ENCODE measurements around the gene JAK1. TPM values are rescaled to one million over a fixed set of nuclear protein-coding genes. Genes with fewer than 3 reads are reported as not detected.

The JAK1 gene
- total RNA-seq, 1 experiment from 2014 or later, result 44.1 TPM

DNA sequence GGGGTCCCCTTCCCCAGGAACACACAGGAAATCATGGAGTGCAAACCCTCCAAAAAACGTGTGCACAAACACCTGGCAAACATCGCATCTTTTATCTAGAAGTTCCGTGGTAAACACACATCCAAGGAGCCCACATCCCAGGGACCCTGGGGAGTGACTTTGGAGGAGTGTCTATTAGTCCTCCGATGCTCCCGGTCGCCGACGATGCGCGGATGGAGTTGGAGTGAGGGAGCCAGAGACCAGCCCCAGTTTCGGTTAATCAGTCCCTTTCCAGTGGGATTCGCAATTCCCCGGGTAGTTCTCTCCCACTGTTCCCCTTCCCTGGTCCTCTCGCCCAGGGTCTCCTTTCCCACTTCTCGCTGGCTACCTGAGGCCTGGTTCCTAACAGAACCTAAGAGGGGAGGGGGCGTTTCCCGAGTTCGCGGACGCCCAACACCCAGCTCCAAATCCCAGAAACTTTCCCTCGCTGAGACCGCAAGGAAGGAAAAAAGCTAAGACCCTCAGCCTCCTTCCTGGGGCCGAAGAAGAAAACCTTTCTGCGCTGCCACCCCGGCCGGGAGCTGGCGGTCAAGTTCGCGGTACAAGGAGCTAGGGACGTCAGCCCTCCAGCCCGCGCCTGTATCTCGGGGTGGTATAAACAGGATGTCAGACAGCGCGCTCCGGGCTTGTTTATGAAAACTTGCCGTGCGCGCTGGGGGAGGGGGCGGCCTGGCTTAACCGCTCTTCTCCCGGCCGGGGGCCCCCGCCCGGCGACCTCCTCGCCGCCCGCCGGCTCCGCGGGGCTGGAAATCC, 787 bp downstream of the JAK1 start:
- CTCF ChIA-PET, result interaction anchor here (1.5 kb wide), 1 partner anchor 55 kb away, joined by 11 read pairs; no protein-coding TSS in a partner anchor
- intact Hi-C loops (cut with micrococcal nuclease), result loop anchor here (2.0 to 5.0 kb wide), 5 partner anchors 49 to 278 kb away; no protein-coding TSS in a partner anchor
- Histone ChIP-seq H3K27me3 (ENCODE audit: low read length) (no peaks in the 10 kb centered on the region), H3K27ac (ENCODE audit: low read length) (0 out of 2 replicates have a peak overlapping the region, but pooled peaks have one; percentile 2), H3K4me1 (ENCODE audit: insufficient read depth, low read length) (0 out of 2 replicates have a peak, but pooled peaks cover 13% of the 10 kb centered on the region), H3K4me2 (ENCODE audit: low read length) (peak overlapping the region; percentile 90), H3K9me2 (replicated peaks; ENCODE audit: low read length) (no peaks in the 10 kb centered on the region), H3K4me3 (ENCODE audit: low read length) (peak overlapping the region; percentile 100), H3K36me3 (ENCODE audit: low read depth, low read length) (no peaks in the 10 kb centered on the region), H2AFZ (ENCODE audit: low read length) (no peak overlapping the region), H3F3A (ENCODE audit: low read length, unreplicated experiment) (no peaks in the 10 kb centered on the region), H4K20me1 (ENCODE audit: low read length) (peaks cover 22% of the 10 kb centered on the region), H3K79me2 (ENCODE audit: low read length) (peaks cover 54% of the 10 kb centered on the region), H3K9me3 (ENCODE audit: low read length) (no peaks in the 10 kb centered on the region), H3K9ac (ENCODE audit: low read length) (peak overlapping the region; percentile 77)
- ATAC-seq, result peak; percentile 41
- TSS peak; percentile 35 for BruUV-seq (replicated peaks)
- DNase-seq, result peak; percentile 39
- POLR2A ChIA-PET (ENCODE audit: unreplicated experiment), result interaction anchor here (1.0 kb wide), 1 partner anchor 68 kb away, joined by 3 read pairs; no protein-coding TSS in a partner anchor
- TF ChIP-seq EZH2 (IDR thresholded peaks at IDR 0.05; ENCODE audit: low read length, unreplicated experiment) (no peak), EZH2phosphoT487 (IDR thresholded peaks at IDR 0.05; ENCODE audit: borderline replicate concordance, low read length) (no peak)
- TF ChIP-seq, protein P1, sequence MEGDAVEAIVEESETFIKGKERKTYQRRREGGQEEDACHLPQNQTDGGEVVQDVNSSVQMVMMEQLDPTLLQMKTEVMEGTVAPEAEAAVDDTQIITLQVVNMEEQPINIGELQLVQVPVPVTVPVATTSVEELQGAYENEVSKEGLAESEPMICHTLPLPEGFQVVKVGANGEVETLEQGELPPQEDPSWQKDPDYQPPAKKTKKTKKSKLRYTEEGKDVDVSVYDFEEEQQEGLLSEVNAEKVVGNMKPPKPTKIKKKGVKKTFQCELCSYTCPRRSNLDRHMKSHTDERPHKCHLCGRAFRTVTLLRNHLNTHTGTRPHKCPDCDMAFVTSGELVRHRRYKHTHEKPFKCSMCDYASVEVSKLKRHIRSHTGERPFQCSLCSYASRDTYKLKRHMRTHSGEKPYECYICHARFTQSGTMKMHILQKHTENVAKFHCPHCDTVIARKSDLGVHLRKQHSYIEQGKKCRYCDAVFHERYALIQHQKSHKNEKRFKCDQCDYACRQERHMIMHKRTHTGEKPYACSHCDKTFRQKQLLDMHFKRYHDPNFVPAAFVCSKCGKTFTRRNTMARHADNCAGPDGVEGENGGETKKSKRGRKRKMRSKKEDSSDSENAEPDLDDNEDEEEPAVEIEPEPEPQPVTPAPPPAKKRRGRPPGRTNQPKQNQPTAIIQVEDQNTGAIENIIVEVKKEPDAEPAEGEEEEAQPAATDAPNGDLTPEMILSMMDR (conservative IDR thresholded peaks at IDR 0.05; ENCODE audit: low read depth, low read length), result no peak

DNA sequence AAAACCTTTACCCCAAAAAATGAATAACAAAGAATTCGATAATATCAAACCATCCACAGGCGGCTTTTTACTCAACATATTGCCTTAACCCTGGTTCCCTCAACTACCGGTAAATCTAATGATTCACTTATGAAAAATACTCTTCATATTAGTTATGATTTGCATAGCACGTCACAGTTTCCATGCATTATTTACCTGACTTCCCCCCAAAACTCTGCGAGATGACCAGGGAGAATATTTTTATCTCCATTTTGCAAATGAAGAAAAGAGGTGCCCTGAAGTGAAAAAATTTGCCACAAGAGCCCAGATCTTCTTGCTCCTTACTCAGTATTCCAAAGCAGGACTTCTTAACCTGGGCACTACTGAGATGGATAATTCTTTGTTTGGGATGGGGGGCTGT, 2.9 kb downstream of the JAK1 start:
- Histone ChIP-seq H3K79me2 (ENCODE audit: low read length) (peaks cover 75% of the 10 kb centered on the region), H3K4me1 (ENCODE audit: insufficient read depth, low read length) (0 out of 2 replicates have a peak, but pooled peaks cover 13% of the 10 kb centered on the region), H3K27me3 (ENCODE audit: low read length) (no peaks in the 10 kb centered on the region), H3K9me3 (ENCODE audit: low read length) (no peaks in the 10 kb centered on the region), H3K27ac (ENCODE audit: low read length) (no peak overlapping the region), H3K4me3 (ENCODE audit: low read length) (no peak overlapping the region), H4K20me1 (ENCODE audit: low read length) (peaks cover 22% of the 10 kb centered on the region), H3K36me3 (ENCODE audit: low read depth, low read length) (no peaks in the 10 kb centered on the region), H3F3A (ENCODE audit: low read length, unreplicated experiment) (no peaks in the 10 kb centered on the region), H2AFZ (ENCODE audit: low read length) (no peak overlapping the region), H3K9ac (ENCODE audit: low read length) (no peak overlapping the region), H3K9me2 (replicated peaks; ENCODE audit: low read length) (no peaks in the 10 kb centered on the region), H3K4me2 (ENCODE audit: low read length) (no peak overlapping the region)
- DNase-seq (no peak), ATAC-seq (no peak)
- ChIA-PET CTCF (no interaction called here), POLR2A (ENCODE audit: unreplicated experiment) (no interaction called here)
- no TSS peak for BruUV-seq (replicated peaks)
- TF ChIP-seq EZH2 (IDR thresholded peaks at IDR 0.05; ENCODE audit: low read length, unreplicated experiment) (no peak), EZH2phosphoT487 (IDR thresholded peaks at IDR 0.05; ENCODE audit: borderline replicate concordance, low read length) (no peak)
- TF ChIP-seq, protein P1 (conservative IDR thresholded peaks at IDR 0.05; ENCODE audit: low read depth, low read length), result no peak
- intact Hi-C loops (cut with micrococcal nuclease), result no loop called here

DNA sequence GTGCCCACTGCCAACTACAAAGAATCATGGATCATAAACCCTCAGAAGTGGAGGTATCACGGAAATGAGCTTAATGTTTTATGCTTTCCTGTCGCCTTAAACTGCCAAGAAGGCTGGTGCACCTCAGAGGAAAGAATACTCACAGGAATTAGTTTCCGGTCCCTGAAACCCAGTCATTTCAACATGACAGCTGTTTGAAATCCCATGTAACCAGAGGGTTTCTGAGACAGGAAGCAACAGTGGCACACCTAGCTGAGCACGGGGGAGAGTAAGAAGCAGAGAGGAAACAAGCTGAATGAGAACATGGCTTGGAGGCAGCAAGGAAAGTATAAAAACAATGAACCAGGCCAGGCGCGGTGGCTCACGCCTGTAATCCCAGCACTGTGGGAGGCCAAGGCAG, 3.9 kb downstream of the JAK1 start:
- H3K9ac ChIP-seq (ENCODE audit: low read length), result no peak overlapping the region
- no peak overlapping the region for H3K4me2 ChIP-seq (ENCODE audit: low read length)
- no peaks in the 10 kb centered on the region for H3K36me3 ChIP-seq (ENCODE audit: low read depth, low read length)
- ChIA-PET POLR2A (ENCODE audit: unreplicated experiment) (interaction anchor here (0.5 kb wide), 1 partner anchor 292 kb away, joined by 5 read pairs; no protein-coding TSS in a partner anchor), CTCF (no interaction called here)
- H3K27ac ChIP-seq (ENCODE audit: low read length), result no peak overlapping the region
- BruUV-seq (replicated peaks), result no TSS peak
- TF ChIP-seq EZH2 (IDR thresholded peaks at IDR 0.05; ENCODE audit: low read length, unreplicated experiment) (no peak), EZH2phosphoT487 (IDR thresholded peaks at IDR 0.05; ENCODE audit: borderline replicate concordance, low read length) (no peak)
- TF ChIP-seq, protein P1 (conservative IDR thresholded peaks at IDR 0.05; ENCODE audit: low read depth, low read length), result no peak
- 0 out of 2 replicates have a peak, but pooled peaks cover 12% of the 10 kb centered on the region for H3K4me1 ChIP-seq (ENCODE audit: insufficient read depth, low read length)
- DNase-seq (no peak), ATAC-seq (no peak; the same call in 1 of the 2 replicates)
- H3K4me3 ChIP-seq (ENCODE audit: low read length), result no peak overlapping the region
- intact Hi-C loops (cut with micrococcal nuclease), result no loop called here
- H3F3A ChIP-seq (ENCODE audit: low read length, unreplicated experiment), result no peaks in the 10 kb centered on the region
- peaks cover 22% of the 10 kb centered on the region for H4K20me1 ChIP-seq (ENCODE audit: low read length)
- H3K9me3 ChIP-seq (ENCODE audit: low read length), result no peaks in the 10 kb centered on the region
- H3K27me3 ChIP-seq (ENCODE audit: low read length), result no peaks in the 10 kb centered on the region
- H2AFZ ChIP-seq (ENCODE audit: low read length), result no peak overlapping the region
- H3K9me2 ChIP-seq (replicated peaks; ENCODE audit: low read length), result no peaks in the 10 kb centered on the region
- H3K79me2 ChIP-seq (ENCODE audit: low read length), result peaks cover 83% of the 10 kb centered on the region

Measured in PC-3 (cell line).